ENCODE results near the gene ETS2.

GRCh38 chr21:38840456-38841300 lies 34.9 kb downstream of the ETS2 start:
- TF ChIP-seq, protein P1, sequence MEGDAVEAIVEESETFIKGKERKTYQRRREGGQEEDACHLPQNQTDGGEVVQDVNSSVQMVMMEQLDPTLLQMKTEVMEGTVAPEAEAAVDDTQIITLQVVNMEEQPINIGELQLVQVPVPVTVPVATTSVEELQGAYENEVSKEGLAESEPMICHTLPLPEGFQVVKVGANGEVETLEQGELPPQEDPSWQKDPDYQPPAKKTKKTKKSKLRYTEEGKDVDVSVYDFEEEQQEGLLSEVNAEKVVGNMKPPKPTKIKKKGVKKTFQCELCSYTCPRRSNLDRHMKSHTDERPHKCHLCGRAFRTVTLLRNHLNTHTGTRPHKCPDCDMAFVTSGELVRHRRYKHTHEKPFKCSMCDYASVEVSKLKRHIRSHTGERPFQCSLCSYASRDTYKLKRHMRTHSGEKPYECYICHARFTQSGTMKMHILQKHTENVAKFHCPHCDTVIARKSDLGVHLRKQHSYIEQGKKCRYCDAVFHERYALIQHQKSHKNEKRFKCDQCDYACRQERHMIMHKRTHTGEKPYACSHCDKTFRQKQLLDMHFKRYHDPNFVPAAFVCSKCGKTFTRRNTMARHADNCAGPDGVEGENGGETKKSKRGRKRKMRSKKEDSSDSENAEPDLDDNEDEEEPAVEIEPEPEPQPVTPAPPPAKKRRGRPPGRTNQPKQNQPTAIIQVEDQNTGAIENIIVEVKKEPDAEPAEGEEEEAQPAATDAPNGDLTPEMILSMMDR (IDR thresholded peaks at IDR 0.05; ENCODE audit: insufficient read depth, low read length, poor library complexity, severe bottlenecking), result no peak
- no peak for TF ChIP-seq EZH2phosphoT487 (conservative IDR thresholded peaks at IDR 0.05; ENCODE audit: low read length)
